Mesendoderm (in vitro differentiated cells): Measurements from ENCODE around the gene ALDH1L1.

Source experiments
- DNase-seq: peaks from one replicate; pipeline ENCODE4 v3.0.0; 2013
- H2AK5ac ChIP-seq: 2 replicates; pipeline ENCODE4 v1.6.1; 2013; ENCODE audit warnings: low read length, inconsistent platforms
- H2BK120ac ChIP-seq: 2 replicates; pipeline ENCODE4 v1.6.1; 2013; ENCODE audit warnings: low read depth, mild to moderate bottlenecking, low read length, moderate library complexity, mixed read lengths
- H2BK15ac ChIP-seq: replicated peaks from 2 replicates; pipeline ENCODE4 v1.6.1; 2013; ENCODE audit warnings: low read depth, mild to moderate bottlenecking, moderate library complexity
- H2BK5ac ChIP-seq: 2 replicates; pipeline ENCODE4 v1.6.1; 2013; ENCODE audit warnings: low read length, inconsistent platforms
- H3K18ac ChIP-seq: 2 replicates; pipeline ENCODE4 v1.6.1; 2013; ENCODE audit warnings: mild to moderate bottlenecking, low read length, mixed read lengths
- H3K23ac ChIP-seq: one replicate; pipeline ENCODE4 v1.6.1; 2013; ENCODE audit warnings: low read length
- H3K27ac ChIP-seq: 2 replicates; pipeline ENCODE4 v1.5.1; 2013; ENCODE audit warnings: low read depth, mild to moderate bottlenecking, inconsistent platforms, low read length, moderate library complexity
- H3K27me3 ChIP-seq: 2 replicates; pipeline ENCODE4 v1.6.1; 2013; ENCODE audit warnings: low read length, control low read depth, mild to moderate bottlenecking, inconsistent platforms; ENCODE audit not compliant: insufficient read depth, poor library complexity
- H3K36me3 ChIP-seq: 2 replicates; pipeline ENCODE4 v1.6.1; 2013; ENCODE audit warnings: low read length, inconsistent platforms; ENCODE audit not compliant: control insufficient read depth, insufficient read depth
- H3K4ac ChIP-seq: one replicate; pipeline ENCODE4 v1.6.1; 2013; ENCODE audit warnings: low read depth, mild to moderate bottlenecking, low read length, moderate library complexity
- H3K4me1 ChIP-seq: 2 replicates; pipeline ENCODE4 v1.6.1; 2013; ENCODE audit warnings: low read depth, low read length, inconsistent platforms; ENCODE audit not compliant: control insufficient read depth
- H3K4me2 ChIP-seq: 2 replicates; pipeline ENCODE4 v1.6.1; 2013; ENCODE audit warnings: low read length
- H3K4me3 ChIP-seq: 2 replicates; pipeline ENCODE4 v1.5.1; 2013; ENCODE audit warnings: mild to moderate bottlenecking, low read length
- H3K56ac ChIP-seq: one replicate; pipeline ENCODE4 v1.6.1; 2013; ENCODE audit warnings: low read length
- H3K79me1 ChIP-seq: 2 replicates; pipeline ENCODE4 v1.6.1; 2013; ENCODE audit warnings: low read length, inconsistent platforms
- H3K79me2 ChIP-seq: 2 replicates; pipeline ENCODE4 v1.6.1; 2013; ENCODE audit warnings: mild to moderate bottlenecking, low read length; ENCODE audit not compliant: control insufficient read depth, insufficient read depth
- H3K9ac ChIP-seq: 2 replicates; pipeline ENCODE4 v1.6.1; 2013; ENCODE audit warnings: low read length, inconsistent platforms
- H4K5ac ChIP-seq: one replicate; pipeline ENCODE4 v1.6.1; 2013; ENCODE audit warnings: low read length
- H4K8ac ChIP-seq: one replicate; pipeline ENCODE4 v1.6.1; 2013; ENCODE audit warnings: low read depth, mild to moderate bottlenecking, control low read depth, low read length, moderate library complexity
- WGBS: extraction: QIAGEN DNeasy Blood & Tissue Kit; methylation state at CpG from one replicate; pipeline ENCODE4 v1.1.7; 2013; ENCODE audit warnings: low lambda C conversion rate, missing lambda C conversion rate; ENCODE audit not compliant: insufficient coverage; ENCODE audit errors: extremely low coverage; 5-methylcytosine and 5-hydroxymethylcytosine counted together

Gene ALDH1L1

DNA sequence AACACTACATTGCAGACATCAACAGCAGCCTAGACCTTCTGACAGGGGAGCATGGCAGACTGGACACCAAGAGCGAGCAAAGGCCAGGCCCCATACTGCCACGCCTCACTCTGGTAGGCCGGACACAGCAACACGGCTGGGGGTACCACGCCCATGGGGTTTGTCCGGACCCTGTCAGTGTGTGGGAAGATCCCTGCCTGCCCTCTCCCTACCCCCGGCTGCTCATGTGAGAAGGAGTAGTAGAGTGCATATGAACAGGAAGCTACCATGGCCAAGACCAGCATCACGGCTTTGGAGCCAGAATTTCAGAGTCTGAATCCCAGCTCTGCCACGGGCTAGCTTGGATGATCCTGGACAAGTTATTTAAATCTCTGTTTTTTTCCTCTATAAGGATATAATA is 27.9 kb downstream of the ALDH1L1 start:
- Histone ChIP-seq H3K4me2 (no peak overlapping the region), H3K23ac (no peak overlapping the region), H3K4me3 (no peak overlapping the region), H3K36me3 (no peaks in the 10 kb centered on the region), H3K4me1 (no peaks in the 10 kb centered on the region), H3K27me3 (no peaks in the 10 kb centered on the region), H2AK5ac (no peak overlapping the region), H3K79me2 (no peaks in the 10 kb centered on the region), H3K79me1 (no peaks in the 10 kb centered on the region), H4K8ac (no peak overlapping the region), H3K18ac (no peak overlapping the region), H4K5ac (no peak overlapping the region), H2BK15ac (no peak overlapping the region), H3K4ac (no peak overlapping the region), H3K9ac (no peak overlapping the region), H2BK120ac (no peak overlapping the region), H2BK5ac (no peak overlapping the region), H3K56ac (no peak overlapping the region), H3K27ac (no peak overlapping the region)
- WGBS, result no CpG with 5 or more reads among the region's 9 CpGs
- DNase-seq, result no peak

GRCh38 chr3:126151562-126152302 is 28.7 kb downstream of the ALDH1L1 start:
- Histone ChIP-seq H3K56ac (no peak overlapping the region), H4K5ac (no peak overlapping the region), H3K4me3 (no peak overlapping the region), H3K18ac (no peak overlapping the region), H3K79me1 (no peaks in the 10 kb centered on the region), H3K27me3 (no peaks in the 10 kb centered on the region), H3K23ac (no peak overlapping the region), H3K4me1 (no peaks in the 10 kb centered on the region), H2BK120ac (no peak overlapping the region), H3K79me2 (no peaks in the 10 kb centered on the region), H2BK15ac (no peak overlapping the region), H2AK5ac (no peak overlapping the region), H3K27ac (no peak overlapping the region), H3K36me3 (no peaks in the 10 kb centered on the region), H3K9ac (no peak overlapping the region), H3K4me2 (no peak overlapping the region), H4K8ac (no peak overlapping the region), H3K4ac (no peak overlapping the region), H2BK5ac (no peak overlapping the region)
- no CpG with 5 or more reads among the region's 6 CpGs for WGBS
- no peak for DNase-seq

GRCh38 chr3:126149960-126150515 is 30.3 kb downstream of the ALDH1L1 start:
- no peak overlapping the region for H3K18ac ChIP-seq
- no peak overlapping the region for H3K23ac ChIP-seq
- H3K36me3 ChIP-seq, result no peaks in the 10 kb centered on the region
- H2AK5ac ChIP-seq, result no peak overlapping the region
- no peaks in the 10 kb centered on the region for H3K79me1 ChIP-seq
- H3K4me3 ChIP-seq, result no peak overlapping the region
- H4K8ac ChIP-seq, result no peak overlapping the region
- H3K4me1 ChIP-seq, result no peaks in the 10 kb centered on the region
- H3K4me2 ChIP-seq, result no peak overlapping the region
- H2BK120ac ChIP-seq, result no peak overlapping the region
- H2BK15ac ChIP-seq, result no peak overlapping the region
- WGBS, result no CpG with 5 or more reads among the region's 7 CpGs
- no peak overlapping the region for H4K5ac ChIP-seq
- no peak overlapping the region for H3K4ac ChIP-seq
- no peak for DNase-seq
- no peak overlapping the region for H3K56ac ChIP-seq
- H3K9ac ChIP-seq, result no peak overlapping the region
- H3K27ac ChIP-seq, result no peak overlapping the region
- H3K27me3 ChIP-seq, result no peaks in the 10 kb centered on the region
- no peak overlapping the region for H2BK5ac ChIP-seq
- no peaks in the 10 kb centered on the region for H3K79me2 ChIP-seq

- Histone ChIP-seq H3K79me2 (no peaks in the 10 kb centered on the region), H4K5ac (no peak overlapping the region), H2BK5ac (no peak overlapping the region), H3K4me2 (no peak overlapping the region), H2AK5ac (no peak overlapping the region), H3K27me3 (no peaks in the 10 kb centered on the region), H3K23ac (no peak overlapping the region), H2BK15ac (no peak overlapping the region), H3K4me3 (no peak overlapping the region), H2BK120ac (no peak overlapping the region), H4K8ac (no peak overlapping the region), H3K27ac (no peak overlapping the region), H3K4ac (no peak overlapping the region), H3K79me1 (no peaks in the 10 kb centered on the region), H3K36me3 (no peaks in the 10 kb centered on the region), H3K18ac (no peak overlapping the region), H3K9ac (no peak overlapping the region), H3K56ac (no peak overlapping the region), H3K4me1 (no peaks in the 10 kb centered on the region)
- DNase-seq, result no peak
- WGBS, result no CpG with 5 or more reads among the region's 3 CpGs
These were observed 31.0 kb downstream of the ALDH1L1 start for GRCh38 chr3:126149256-126149902.

DNA sequence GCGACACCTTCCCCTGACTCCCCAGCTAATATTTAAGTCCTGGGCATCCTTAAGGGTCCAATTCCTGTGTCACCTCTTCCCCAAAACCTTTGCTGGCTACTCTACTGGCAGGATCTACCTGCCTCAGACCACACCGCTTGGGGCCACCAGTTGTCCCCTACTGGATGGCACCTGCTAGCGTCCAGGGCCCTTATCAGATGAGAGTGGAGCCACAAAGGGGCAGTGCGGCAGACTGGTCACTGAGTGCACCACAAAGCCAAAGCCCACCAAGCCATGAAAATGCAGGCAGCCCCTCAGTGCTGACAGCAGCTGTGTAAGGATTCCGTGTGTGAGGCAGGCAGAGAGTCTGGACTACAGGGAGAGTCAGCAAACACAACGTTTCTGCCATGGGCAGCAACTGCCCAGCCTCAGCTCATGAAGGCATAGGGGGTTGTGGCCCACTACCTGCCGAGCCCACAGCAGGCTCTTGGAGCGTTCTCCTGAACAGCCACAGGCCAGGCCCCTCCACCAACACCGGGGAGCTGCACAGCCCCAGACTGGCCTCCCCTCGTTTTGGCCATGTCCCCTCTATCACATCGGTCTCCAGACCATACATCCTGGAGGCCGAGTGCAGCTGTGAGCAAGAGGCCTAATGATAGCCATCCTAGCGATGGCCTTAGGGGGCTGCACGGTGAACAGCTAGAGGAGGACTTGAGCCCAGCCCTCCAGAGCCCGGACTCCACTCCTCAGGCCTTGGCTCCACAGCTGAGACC is 32.3 kb downstream of the ALDH1L1 start:
- no peak for DNase-seq
- no peak overlapping the region for H3K4me2 ChIP-seq
- H3K27me3 ChIP-seq, result no peaks in the 10 kb centered on the region
- H4K8ac ChIP-seq, result no peak overlapping the region
- no peak overlapping the region for H3K27ac ChIP-seq
- H3K56ac ChIP-seq, result no peak overlapping the region
- no peaks in the 10 kb centered on the region for H3K36me3 ChIP-seq
- no peaks in the 10 kb centered on the region for H3K79me1 ChIP-seq
- H3K23ac ChIP-seq, result no peak overlapping the region
- H2BK15ac ChIP-seq, result no peak overlapping the region
- no peaks in the 10 kb centered on the region for H3K4me1 ChIP-seq
- H3K79me2 ChIP-seq, result no peaks in the 10 kb centered on the region
- no peak overlapping the region for H3K9ac ChIP-seq
- H3K18ac ChIP-seq, result no peak overlapping the region
- no peak overlapping the region for H2AK5ac ChIP-seq
- no peak overlapping the region for H2BK120ac ChIP-seq
- H2BK5ac ChIP-seq, result no peak overlapping the region
- no peak overlapping the region for H4K5ac ChIP-seq
- H3K4ac ChIP-seq, result no peak overlapping the region
- WGBS, result no CpG with 5 or more reads among the region's 15 CpGs
- H3K4me3 ChIP-seq, result no peak overlapping the region
